ENCODE measurements around the gene NEMP1. TPM values are rescaled to one million over a fixed set of nuclear protein-coding genes. Genes with fewer than 3 reads are reported as not detected.
A peak's percentile ranks its signal among the peaks of the same experiment; 100 is the strongest.
"Not testable (repeated sequence)": the region's sequence is repeated elsewhere in the genome, so short reads cannot be mapped to it uniquely, and the experiment has no call there.

NEMP1 gene
- total RNA-seq, result 10 to 100 TPM; 56.4 to 56.9 TPM

- Mint-ChIP-seq H3K27me3 (ENCODE audit: low read depth) (no peaks in the 10 kb centered on the region), H3K9me3 (ENCODE audit: insufficient read depth) (no peaks in the 10 kb centered on the region), H3K27ac (peak within 1 kb of the TSS; percentile 98), H3K4me1 (ENCODE audit: low read depth) (peaks cover 29% of the 10 kb centered on the region), H3K36me3 (ENCODE audit: low read depth) (peaks cover 18% of the 10 kb centered on the region), H3K4me3 (peak within 1 kb of the TSS; percentile 99)
- peak; percentile 99 for DNase-seq
- ChIA-PET CTCF (interaction anchor here (0.6 to 5.8 kb wide), 24 partner anchors 9 to 442 kb away, joined by 3 to 104 read pairs (median 5); partner anchors contain the start of genes STAT6 and ZBTB39), POLR2A (interaction anchor here (0.6 to 4.9 kb wide), 25 partner anchors 10 to 443 kb away, joined by 3 to 95 read pairs (median 5); partner anchors contain the start of genes MYO1A, NAB2, NACA and SHMT2)
- ATAC-seq, result peak; percentile 97
These were observed at the start of gene NEMP1 for GRCh38 chr12:57078519-57079404. Gene NEMP1 (minus strand): TSS chr12:57078791. CDS start chr12:57078745, 46 bp downstream.

- Mint-ChIP-seq H3K27me3 (ENCODE audit: low read depth) (peaks cover 59% of the 10 kb centered on the region), H3K4me3 (peak within 1 kb of the TSS; percentile 74)
These were observed 49.3 kb upstream of the NEMP1 start, which contains the start of gene LRP1 for GRCh38 chr12:57127726-57128518. Gene LRP1 (plus strand): TSS chr12:57128483. CDS start chr12:57128965, 482 bp downstream.

DNA sequence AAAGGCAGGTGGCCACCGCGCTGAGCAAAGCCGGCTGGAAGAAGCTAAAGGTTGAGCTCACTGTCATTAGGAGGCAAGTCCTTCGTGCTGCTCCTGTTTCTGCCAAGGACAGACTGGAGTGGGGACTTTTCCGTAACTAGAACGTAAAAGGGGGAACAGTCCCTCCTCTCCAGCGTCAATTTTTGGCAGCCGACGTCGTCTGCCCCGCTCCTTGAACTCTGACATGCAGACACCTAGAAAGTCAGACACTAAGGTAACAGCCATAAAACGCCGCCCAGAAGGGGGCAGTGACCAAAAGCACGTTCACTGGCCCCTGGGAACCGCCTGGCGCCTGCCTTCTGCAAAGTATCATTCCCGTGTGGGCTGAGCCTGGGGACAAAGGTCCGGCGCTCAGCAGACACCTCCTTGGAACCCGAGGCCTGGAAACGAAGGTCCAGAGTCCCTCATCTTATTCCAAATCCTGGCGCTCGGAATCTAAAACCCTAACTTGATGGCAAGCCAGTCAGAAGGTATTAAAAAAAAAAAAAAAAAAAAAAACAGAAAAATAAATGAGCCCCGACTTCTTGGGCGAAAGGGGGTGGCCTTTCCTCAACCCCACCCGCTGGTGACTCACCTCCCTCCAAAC is 48.6 kb upstream of the NEMP1 start:
- no peak overlapping the region for H3K27ac Mint-ChIP-seq
- DNase-seq, result peak; percentile 62
- peaks cover 4% of the 10 kb centered on the region for H3K4me1 Mint-ChIP-seq (ENCODE audit: low read depth)
- peaks cover 53% of the 10 kb centered on the region for H3K27me3 Mint-ChIP-seq (ENCODE audit: low read depth)
- ChIA-PET CTCF (interaction anchor here (1.1 to 12.3 kb wide), 7 partner anchors 16 to 119 kb away, joined by 3 to 178 read pairs (median 4); partner anchors contain the start of gene STAT6), POLR2A (interaction anchor here (0.6 to 1.9 kb wide), 4 partner anchors 12 to 402 kb away, joined by 3 to 10 read pairs (median 3); partner anchors contain the start of gene NACA)
- H3K36me3 Mint-ChIP-seq (ENCODE audit: low read depth), result no peaks in the 10 kb centered on the region
- peak; percentile 41 for ATAC-seq
- H3K4me3 Mint-ChIP-seq, result peak overlapping the region; percentile 53
- peaks cover 8% of the 10 kb centered on the region for H3K9me3 Mint-ChIP-seq (ENCODE audit: insufficient read depth)

More at GRCh38 chr12:57127726-57128518, 49.3 kb upstream of the NEMP1 start, which contains the start of gene LRP1:
- peaks cover 4% of the 10 kb centered on the region for H3K4me1 Mint-ChIP-seq (ENCODE audit: low read depth)
- POLR2A ChIA-PET, result interaction anchor here (0.6 to 1.9 kb wide), 6 partner anchors 11 to 403 kb away, joined by 3 to 10 read pairs (median 3); partner anchors contain the start of gene NACA
- no peak within 1 kb of the TSS for H3K27ac Mint-ChIP-seq
- no peaks in the 10 kb centered on the region for H3K36me3 Mint-ChIP-seq (ENCODE audit: low read depth)
- peak; percentile 58 for ATAC-seq
- DNase-seq, result peak; percentile 71
- CTCF ChIA-PET, result interaction anchor here (0.8 to 12.3 kb wide), 8 partner anchors 10 to 119 kb away, joined by 3 to 178 read pairs (median 4); partner anchors contain the start of gene STAT6
- H3K9me3 Mint-ChIP-seq (ENCODE audit: insufficient read depth), result peaks cover 5% of the 10 kb centered on the region

DNA sequence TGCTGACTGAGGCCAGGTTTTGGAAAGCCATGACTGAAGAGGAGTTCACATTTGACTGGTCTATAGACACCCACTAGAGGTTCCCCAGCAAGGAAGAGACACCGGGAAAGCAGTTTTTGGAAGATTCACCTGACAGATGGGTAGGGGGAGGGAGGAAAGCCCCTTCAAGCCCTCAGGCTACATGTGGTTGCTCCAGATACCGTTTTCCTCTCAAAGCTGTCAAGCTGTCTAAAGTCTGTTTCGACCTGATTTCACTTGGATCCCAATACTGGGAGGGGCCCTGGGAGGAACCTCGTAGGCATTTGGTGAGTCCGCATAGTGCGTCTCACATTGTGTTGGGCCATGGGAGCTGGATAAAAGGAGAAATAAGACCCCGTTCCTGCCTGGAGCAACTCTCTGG is 48.0 kb upstream of the NEMP1 start:
- H3K27me3 Mint-ChIP-seq (ENCODE audit: low read depth), result peaks cover 49% of the 10 kb centered on the region
- H3K9me3 Mint-ChIP-seq (ENCODE audit: insufficient read depth), result peaks cover 8% of the 10 kb centered on the region
- no peak overlapping the region for H3K27ac Mint-ChIP-seq
- H3K4me3 Mint-ChIP-seq, result no peak overlapping the region
- POLR2A ChIA-PET, result no interaction called here
- no peak for ATAC-seq
- no peak for DNase-seq
- no peaks in the 10 kb centered on the region for H3K36me3 Mint-ChIP-seq (ENCODE audit: low read depth)
- H3K4me1 Mint-ChIP-seq (ENCODE audit: low read depth), result peaks cover 4% of the 10 kb centered on the region
- CTCF ChIA-PET, result interaction anchor here (1.1 to 12.3 kb wide), 8 partner anchors 15 to 118 kb away, joined by 3 to 178 read pairs (median 10); partner anchors contain the start of gene STAT6

GRCh38 chr12:57126061-57126460 is 47.5 kb upstream of the NEMP1 start:
- peaks cover 4% of the 10 kb centered on the region for H3K4me1 Mint-ChIP-seq (ENCODE audit: low read depth)
- H3K27ac Mint-ChIP-seq, result no peak overlapping the region
- H3K27me3 Mint-ChIP-seq (ENCODE audit: low read depth), result peaks cover 44% of the 10 kb centered on the region
- DNase-seq (no peak), ATAC-seq (no peak)
- no peak overlapping the region for H3K4me3 Mint-ChIP-seq
- H3K9me3 Mint-ChIP-seq (ENCODE audit: insufficient read depth), result peaks cover 8% of the 10 kb centered on the region
- ChIA-PET CTCF (interaction anchor here (1.2 to 12.3 kb wide), 8 partner anchors 14 to 117 kb away, joined by 3 to 178 read pairs (median 16); partner anchors contain the start of gene STAT6), POLR2A (interaction anchor here (1.0 kb wide), 1 partner anchor 14 kb away, joined by 3 read pairs; no protein-coding TSS in a partner anchor)
- no peaks in the 10 kb centered on the region for H3K36me3 Mint-ChIP-seq (ENCODE audit: low read depth)

DNA sequence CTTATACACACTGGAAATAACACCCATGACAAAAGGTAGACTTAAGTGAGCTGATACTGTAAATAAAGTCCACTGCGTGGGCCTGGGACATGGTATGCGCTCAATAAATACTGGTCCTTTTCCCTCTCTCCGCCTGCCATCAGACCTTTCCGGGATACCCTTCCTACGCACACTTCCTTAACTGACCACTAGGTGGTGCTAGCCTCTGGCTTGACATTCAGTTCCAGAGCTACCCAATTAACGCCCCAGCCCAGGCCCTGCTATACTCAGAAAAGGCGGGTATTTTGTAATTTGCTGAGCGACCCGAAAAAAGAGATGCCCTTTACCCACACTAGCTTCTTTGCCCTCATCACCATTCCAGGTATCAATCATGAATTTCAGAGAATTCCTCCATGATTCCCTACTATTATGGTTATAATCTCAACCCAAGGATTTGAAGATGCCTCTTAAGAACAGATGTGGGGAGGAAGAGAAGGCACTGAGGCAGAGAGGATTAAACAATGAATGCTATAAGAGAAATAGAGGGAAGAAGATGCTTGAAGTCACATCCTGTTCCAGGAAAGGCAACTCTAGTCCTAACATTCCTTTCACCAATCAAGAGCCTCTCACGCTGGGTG is 45.8 kb upstream of the NEMP1 start:
- H3K27ac Mint-ChIP-seq, result no peak overlapping the region
- ATAC-seq (peak; percentile 65), DNase-seq (peak; percentile 85)
- H3K4me3 Mint-ChIP-seq, result no peak overlapping the region
- no peaks in the 10 kb centered on the region for H3K36me3 Mint-ChIP-seq (ENCODE audit: low read depth)
- peaks cover 5% of the 10 kb centered on the region for H3K4me1 Mint-ChIP-seq (ENCODE audit: low read depth)
- CTCF ChIA-PET, result interaction anchor here (0.6 to 12.3 kb wide), 37 partner anchors 8 to 136 kb away, joined by 3 to 178 read pairs (median 4); partner anchors contain the start of genes NEMP1, SHMT2 and STAT6
- POLR2A ChIA-PET, result interaction anchor here (1.2 kb wide), 1 partner anchor 12 kb away, joined by 9 read pairs; no protein-coding TSS in a partner anchor
- peaks cover 8% of the 10 kb centered on the region for H3K9me3 Mint-ChIP-seq (ENCODE audit: insufficient read depth)
- H3K27me3 Mint-ChIP-seq (ENCODE audit: low read depth), result peaks cover 29% of the 10 kb centered on the region

DNA sequence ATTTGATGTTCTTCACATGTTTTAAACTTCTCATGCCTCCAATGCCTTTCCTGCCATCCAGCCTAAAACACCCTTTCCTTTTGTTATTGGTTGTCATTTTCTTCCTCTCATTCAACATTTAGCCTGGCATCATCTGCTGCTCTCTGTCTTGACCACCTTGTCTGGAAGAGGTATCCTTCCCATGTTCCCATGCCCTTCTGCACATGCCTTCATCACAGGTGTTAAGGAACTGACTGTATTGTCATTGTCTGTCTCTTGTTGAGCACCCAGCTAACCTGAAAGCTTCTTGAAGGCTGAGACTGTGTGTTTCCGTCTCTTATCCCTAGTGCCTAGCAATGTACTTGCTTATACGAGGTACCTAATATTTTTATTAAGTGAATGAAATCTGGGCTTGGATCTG is 45.2 kb upstream of the NEMP1 start:
- DNase-seq (no peak), ATAC-seq (no peak)
- peaks cover 8% of the 10 kb centered on the region for H3K9me3 Mint-ChIP-seq (ENCODE audit: insufficient read depth)
- CTCF ChIA-PET, result interaction anchor here (0.8 to 12.3 kb wide), 32 partner anchors 8 to 135 kb away, joined by 3 to 178 read pairs (median 4); partner anchors contain the start of genes NEMP1 and STAT6
- peaks cover 10% of the 10 kb centered on the region for H3K4me1 Mint-ChIP-seq (ENCODE audit: low read depth)
- POLR2A ChIA-PET, result interaction anchor here (1.2 kb wide), 1 partner anchor 12 kb away, joined by 9 read pairs; no protein-coding TSS in a partner anchor
- no peak overlapping the region for H3K4me3 Mint-ChIP-seq
- no peaks in the 10 kb centered on the region for H3K36me3 Mint-ChIP-seq (ENCODE audit: low read depth)
- H3K27me3 Mint-ChIP-seq (ENCODE audit: low read depth), result peaks cover 29% of the 10 kb centered on the region
- H3K27ac Mint-ChIP-seq, result no peak overlapping the region

- Mint-ChIP-seq H3K27me3 (ENCODE audit: low read depth) (peaks cover 21% of the 10 kb centered on the region), H3K4me1 (ENCODE audit: low read depth) (peaks cover 10% of the 10 kb centered on the region)
- ChIA-PET CTCF (interaction anchor here (0.9 to 12.3 kb wide), 5 partner anchors 9 to 114 kb away, joined by 3 to 178 read pairs (median 83); partner anchors contain the start of gene STAT6), POLR2A (interaction anchor here (1.4 kb wide), 1 partner anchor 10 kb away, joined by 3 read pairs; no protein-coding TSS in a partner anchor)
- H3K36me3 Mint-ChIP-seq (ENCODE audit: low read depth); DNase-seq; ATAC-seq; H3K27ac Mint-ChIP-seq; H3K4me3 Mint-ChIP-seq; H3K9me3 Mint-ChIP-seq (ENCODE audit: insufficient read depth): not testable (repeated sequence)
These were observed 42.1 kb upstream of the NEMP1 start for GRCh38 chr12:57120718-57121117.

DNA sequence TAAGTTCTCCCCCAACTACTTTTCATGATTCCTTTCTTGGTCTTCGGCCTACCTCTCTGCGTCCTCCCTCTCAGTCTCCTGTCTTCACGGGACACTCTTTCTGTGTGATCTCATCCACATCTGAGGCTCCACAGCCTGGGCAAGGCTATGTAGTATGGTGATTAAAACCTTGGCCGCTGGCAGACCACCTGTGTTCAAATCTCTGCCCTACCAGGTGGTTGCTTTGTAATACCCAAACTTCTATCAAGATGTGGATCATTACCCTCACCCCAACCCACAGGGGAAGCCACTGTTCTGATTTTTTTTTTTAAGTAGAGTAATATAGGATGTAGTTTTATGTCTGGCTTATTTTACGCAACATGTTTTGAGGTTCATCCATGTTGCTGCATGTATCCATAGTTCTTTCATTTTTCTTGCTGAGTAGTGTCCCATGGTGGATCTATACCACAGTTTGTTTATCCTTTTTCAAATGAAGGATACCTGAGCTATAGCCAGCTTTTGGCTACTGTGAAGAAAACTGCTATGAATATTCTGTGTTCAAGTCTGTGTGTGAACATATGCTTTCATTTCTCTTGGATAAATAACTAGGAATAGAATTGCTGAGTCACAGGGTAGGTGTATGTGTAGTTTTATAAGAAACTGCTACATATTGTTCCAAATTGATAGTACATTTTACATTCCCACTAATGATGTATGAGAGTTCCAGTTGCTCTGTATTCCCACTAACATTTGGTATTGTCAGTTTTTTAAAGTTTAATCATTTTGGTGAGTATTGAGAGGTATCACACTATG is 40.9 kb upstream of the NEMP1 start:
- Mint-ChIP-seq H3K27me3 (ENCODE audit: low read depth) (peaks cover 14% of the 10 kb centered on the region), H3K9me3 (ENCODE audit: insufficient read depth) (peaks cover 8% of the 10 kb centered on the region), H3K4me1 (ENCODE audit: low read depth) (peaks cover 10% of the 10 kb centered on the region), H3K27ac (no peak overlapping the region), H3K36me3 (ENCODE audit: low read depth) (no peaks in the 10 kb centered on the region), H3K4me3 (no peak overlapping the region)
- ATAC-seq, result no peak
- ChIA-PET CTCF (interaction anchor here (1.4 to 12.3 kb wide), 3 partner anchors 8 to 66 kb away, joined by 4 to 178 read pairs (median 83); partner anchors contain the start of gene STAT6), POLR2A (no interaction called here)
- DNase-seq, result no peak

Measured in activated CD8-positive, alpha-beta T cell treated with anti-CD3 and anti-CD28 coated beads, Interleukin-2, amount 10 ng/mL, durations not matched to agents 7 days and 5 days (primary cell).